RCC 7860 (cell line): ENCODE measurements around the gene RAB3GAP1.
"Not testable (repeated sequence)": the region's sequence is repeated elsewhere in the genome, so short reads cannot be mapped to it uniquely, and the experiment has no call there.

ENCODE experiments used
- DNase-seq: peaks from one replicate; pipeline ENCODE4 v3.0.0-alpha.2; 2015; ENCODE audit warnings: low spot score
- FAIRE-seq: peaks from 2 replicates; lab custom pipeline; 2012; peaks lifted over from hg19 to GRCh38; lab: Jason Lieb, UNC

Gene RAB3GAP1

DNA sequence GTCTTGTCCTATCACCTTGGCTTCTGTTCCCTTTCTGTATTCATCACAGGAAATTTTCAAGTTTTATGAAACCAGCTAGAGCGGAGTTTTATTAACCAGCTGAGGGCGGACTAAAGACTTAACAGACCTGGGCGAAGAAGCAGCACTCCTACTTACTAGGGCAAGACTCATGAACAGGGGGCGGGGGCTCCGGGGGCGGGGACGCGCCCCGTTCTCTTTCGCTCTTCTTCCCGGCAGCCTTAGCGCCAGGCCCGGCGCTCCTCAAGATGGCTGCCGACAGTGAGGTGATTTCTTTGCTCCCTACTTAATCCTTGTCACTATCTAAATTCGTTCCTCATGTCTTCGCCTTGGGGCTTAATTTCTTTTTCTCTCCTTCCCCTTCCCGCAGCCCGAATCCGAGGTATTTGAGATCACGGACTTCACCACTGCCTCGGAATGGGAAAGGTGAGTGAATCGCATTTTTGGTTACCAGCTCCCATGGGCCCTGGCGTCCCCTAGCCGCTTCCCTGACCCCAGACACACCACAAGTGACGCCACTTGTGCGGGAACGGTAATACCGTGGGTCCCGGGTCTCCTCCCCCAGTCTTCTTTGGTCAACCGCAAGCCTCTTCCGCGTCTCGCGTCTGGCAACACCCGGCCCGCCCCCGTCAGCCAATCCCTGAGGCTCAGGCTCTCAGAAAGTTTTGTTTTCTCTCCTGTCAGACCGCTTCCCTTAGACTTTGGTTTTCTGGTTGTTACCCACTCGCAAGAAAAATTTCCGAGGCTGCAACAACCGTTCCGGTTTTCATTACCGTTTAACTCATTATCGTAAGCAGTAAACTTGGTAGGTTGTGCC is at the start of gene RAB3GAP1:
RAB3GAP1 (plus strand) TSS at position 251 of the 835 bp plus-strand sequence; CDS start at position 267, 16 bp downstream.
- peak; percentile 74 for DNase-seq
- no peak for FAIRE-seq

DNA sequence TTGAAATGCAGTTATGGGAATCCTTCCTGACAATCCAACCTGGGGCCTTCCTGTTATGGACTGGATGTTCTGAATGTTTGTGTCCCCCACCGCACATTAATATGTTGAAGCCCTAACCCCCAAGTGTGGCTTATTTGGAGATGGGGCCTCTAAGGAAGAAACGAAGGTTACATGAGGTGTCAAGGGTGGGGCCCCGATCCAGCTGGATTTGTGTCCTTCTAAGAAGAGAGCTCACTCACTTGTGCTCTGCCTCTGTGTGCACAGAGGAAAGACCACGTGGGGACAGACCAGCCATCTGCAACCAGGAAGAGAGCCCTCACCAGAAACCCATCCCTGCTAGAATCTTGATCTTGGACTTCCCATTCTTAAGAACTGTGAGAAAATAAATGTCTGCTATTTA is 49.3 kb upstream of the RAB3GAP1 start:
- DNase-seq (no peak), FAIRE-seq (no peak)

DNA sequence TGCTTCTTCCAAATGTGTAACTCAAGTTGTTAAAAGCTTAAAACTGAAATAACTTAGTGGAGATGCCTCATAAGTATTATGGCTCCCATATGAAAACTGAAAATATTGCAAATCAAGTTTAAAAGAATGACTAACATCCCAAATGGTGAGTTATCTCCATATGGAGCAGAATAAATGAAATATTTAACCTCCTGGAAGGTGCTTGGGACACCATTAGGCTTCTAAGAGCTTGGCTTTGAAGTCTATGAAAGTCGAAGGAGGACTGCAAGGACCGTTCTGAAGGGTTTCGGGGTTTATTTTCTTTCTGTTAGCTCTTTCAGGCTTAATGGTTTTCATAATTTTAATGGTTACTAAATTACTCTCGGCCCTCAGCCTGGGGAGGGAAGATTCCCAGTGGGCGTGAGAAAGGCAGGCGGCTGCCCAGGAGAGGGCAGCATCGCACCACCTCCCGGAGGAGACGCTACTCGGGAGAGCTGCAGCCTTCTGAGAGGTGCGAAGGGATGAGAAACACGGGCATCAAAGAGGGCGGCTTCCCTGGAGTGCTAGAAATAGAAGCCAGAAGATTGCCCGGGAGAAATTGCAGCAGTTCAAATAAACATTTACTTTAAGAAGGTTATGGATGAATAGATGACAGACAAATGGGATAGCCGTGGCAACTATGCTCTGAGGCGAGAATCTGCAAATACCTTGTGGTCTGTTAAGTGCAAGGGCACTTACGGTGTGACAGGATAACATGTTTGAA is 47.9 kb upstream of the RAB3GAP1 start:
- peak; percentile 25 for DNase-seq
- peak; percentile 15 for FAIRE-seq

DNA sequence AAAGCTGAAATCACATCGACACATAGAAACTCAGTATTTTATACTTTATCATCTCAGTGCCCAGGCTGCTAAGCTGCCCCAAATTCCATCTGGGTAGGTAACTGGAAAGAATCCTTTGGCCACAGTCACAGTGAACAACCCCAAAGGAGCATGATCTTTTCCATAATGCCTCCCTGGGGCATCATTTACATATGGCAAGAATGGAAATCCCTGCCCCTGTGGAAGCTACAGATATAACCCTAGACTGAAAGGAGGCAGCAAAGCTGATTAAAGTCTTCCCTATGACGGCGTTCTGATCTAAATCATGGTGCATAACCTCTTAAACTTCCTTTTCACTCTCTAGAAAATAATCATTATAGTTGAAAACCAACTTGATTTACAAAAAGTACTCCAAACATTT is 46.3 kb upstream of the RAB3GAP1 start:
- DNase-seq (no peak), FAIRE-seq (no peak)

DNA sequence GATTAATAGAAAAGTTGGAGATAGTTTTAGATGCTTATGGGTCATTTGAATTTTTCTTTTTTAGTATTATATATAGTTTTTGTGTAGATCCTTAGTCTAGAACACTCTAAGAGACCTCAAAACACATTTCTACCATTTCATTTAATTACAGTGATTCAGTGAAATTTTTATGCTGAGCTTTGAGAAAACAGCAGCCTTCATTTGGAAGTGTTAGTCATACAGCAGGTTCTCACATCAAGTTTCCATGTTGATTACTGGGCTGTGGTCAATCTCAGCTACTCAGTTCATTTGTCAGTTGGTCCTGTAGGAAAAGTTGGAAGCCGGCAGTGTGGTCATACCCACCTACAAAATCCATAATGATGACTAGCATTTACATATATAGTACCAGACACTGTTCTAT is 42.8 kb upstream of the RAB3GAP1 start:
- no peak for DNase-seq
- no peak for FAIRE-seq

DNA sequence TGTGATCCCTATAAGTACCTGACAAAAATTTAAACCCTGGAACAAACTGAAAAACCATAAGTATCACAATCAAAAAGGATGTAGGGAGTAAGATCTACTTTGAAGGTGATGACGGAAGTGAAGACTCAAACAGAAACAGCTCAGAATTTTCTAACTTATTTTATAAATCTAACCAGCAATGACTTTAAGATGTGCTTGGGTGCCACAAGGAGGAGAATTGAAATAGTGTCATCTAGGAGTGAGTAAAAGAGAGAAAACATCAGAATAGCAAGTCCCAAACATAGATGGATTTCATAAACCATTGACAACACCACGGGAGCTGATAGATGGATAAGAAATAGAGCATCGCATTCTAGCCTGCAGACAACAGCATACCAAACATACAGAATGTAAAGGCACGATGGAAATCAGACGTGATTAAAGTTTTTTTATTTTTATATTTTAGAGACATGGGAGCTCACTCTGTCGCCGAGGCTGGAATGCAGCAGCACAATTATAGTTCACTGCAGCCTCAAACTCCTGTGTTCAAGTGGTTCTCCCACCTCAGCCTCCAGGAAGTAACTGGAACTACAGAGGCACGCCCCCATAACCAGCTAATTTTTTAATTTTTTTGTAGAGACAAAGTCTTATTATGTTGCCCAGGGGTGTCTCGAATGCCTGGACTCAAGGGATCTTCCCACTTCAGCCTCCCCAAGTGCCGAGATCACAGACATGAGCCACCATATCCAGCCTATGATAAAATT is 41.7 kb upstream of the RAB3GAP1 start:
- FAIRE-seq (no peak), DNase-seq (no peak)

DNA sequence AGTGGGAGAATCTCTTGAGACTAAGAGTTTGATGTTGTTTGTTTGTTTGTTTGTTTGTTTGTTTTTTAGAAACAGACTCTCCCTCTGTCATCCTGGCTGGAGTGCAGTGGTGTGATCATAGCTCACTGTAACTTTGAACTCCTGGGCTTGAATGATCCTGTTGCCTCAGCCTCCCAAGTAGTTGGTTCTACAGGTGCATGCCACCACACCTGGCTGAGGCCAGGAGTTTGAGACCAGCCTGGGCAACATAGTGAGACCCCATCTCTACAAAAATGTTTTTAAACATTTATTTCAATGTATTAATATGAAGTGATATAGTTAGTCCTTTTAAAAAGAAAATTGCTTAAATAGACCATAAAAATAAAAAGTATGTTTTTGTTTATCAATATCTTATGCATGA is 40.5 kb upstream of the RAB3GAP1 start:
- FAIRE-seq (no peak), DNase-seq (no peak)

DNA sequence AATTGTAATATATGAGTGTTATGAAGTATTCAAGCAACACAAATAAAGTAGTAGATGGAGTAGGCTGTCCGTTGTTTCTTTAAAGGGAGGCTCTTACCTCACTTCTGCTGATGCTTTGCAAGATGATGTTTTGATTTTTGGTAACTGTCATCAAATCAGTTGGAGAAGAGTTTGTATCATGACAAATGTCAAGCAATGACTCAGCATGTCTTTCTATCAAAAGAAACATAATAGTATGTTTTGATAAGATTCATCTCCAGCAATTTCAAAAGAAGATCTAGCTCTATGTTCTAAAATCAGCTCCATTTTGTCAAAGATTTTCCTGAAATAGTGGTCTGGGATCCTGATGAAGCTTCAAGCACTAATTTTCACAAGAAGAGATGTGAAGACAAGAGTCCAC is 30.5 kb upstream of the RAB3GAP1 start:
- FAIRE-seq (no peak), DNase-seq (no peak)

DNA sequence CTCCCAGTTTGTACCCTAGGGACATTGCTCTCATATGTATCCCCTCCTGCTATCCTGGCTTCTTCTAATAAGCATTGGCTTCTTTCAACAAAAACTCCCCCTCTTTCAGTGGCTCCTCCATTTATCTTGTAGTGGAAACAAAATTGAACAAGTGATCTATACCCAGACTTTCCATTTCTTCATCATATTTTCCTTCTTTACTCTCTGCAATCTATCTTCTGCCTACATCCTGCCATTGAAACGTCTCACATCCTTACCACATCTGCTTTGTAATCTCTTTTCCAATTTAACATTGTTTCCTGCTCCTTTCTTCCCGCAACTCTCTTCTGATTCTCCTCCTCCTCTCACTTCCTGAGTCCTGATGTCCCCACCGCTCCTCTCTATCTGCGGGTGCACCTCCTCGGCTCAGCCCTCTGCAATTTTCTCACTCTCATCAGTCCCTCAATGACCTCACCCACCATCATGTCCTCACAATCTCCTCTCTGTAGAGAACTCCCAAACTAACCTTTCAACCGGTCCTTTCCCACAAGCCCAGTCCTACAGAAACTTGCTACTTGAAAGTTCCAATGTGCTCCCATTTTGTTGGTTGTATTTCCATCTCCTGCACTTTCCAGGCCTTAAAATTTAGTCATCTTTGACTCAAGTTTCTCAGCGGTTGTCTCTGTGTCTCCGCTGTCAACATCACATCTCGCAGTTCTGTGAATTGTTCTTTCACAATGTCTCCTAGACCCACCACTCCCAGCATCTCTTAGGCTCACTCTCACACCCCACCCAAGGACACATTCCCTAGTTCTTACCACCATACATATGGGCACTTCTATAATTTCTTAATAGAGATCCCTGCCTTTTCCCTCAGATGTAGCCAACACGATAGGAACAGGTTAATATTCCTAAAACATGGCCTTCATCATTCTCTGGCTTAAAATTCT is 28.9 kb upstream of the RAB3GAP1 start:
- DNase-seq = no peak
- FAIRE-seq = no peak

DNA sequence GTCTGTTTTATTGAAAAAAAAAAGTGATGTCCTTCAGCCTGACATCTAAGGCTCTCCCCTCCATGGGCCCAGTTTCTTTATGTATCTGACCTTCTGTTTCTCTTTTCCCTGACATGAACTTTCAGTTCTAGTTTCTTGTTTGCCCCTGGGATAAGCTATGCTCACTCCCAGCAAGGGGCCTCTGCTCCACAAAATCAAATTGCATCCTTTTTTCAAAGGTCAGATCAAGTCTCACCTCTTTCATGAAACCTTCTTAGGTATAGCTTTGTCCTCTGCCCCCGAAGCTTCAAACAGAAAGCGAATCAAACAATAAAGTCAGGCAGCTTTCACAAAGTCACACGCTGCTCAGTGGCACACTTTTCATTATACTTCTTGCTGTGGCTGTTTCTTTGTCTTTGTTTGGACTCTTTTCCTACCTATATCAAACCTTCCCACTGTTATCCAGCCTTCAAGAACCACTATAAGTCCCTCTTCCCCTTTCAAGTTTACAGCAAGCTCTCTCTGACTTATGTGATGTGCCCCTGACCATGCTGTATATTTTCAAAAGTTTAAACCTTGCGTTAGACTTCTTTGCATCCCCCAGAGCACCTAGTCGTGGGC is 28.1 kb upstream of the RAB3GAP1 start:
- DNase-seq (no peak), FAIRE-seq (no peak)

DNA sequence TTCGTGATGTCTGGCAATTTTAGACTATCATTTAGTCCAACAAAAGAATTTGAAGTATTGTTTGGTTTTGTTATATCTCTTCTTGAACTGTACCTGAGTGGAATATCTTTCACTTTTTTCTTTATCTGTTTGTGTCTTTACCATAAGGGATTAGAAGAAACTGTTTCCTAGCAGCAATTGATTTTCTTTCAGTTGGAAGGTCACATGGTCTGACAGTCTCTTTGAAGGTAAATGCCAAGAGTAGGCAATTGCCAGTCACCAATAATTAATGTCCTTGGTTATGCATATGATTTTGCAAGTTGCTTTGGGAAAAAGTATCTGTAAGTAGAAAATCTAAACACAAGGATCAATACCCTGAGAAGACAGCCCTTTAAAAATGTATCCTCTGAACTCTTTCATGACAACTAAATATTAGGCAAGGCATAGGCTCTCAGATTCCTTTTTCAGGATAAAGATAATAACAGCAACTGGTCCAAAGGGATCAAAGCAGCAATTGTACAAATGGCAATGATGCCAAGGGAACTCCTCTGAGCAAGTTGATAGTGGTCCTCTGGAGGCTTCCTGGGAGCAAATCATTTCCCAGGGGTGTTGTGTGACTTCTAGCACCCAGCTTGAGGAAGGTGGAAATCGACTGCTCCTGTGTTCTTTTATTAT is 22.5 kb upstream of the RAB3GAP1 start:
- DNase-seq (no peak), FAIRE-seq (no peak)

DNA sequence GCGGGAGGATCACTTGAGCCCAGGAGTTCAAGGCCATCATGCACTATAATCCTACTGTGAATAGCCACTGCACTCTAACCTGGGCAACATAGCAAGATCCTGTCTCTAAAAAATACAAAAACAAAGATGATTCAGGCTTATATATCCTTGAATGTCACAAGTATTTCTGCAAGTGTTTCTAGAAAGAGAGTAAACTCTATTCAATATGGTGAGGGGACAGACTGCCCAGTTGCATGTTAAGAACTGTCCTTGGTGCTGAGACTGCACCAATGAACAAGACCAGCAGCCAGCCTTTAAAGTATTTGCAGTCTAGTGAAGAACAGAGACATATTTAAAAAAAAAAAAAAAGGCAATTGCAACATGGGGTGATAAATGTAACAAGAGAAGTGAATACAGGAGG is 21.3 kb upstream of the RAB3GAP1 start:
- DNase-seq = no peak
- FAIRE-seq = no peak

DNA sequence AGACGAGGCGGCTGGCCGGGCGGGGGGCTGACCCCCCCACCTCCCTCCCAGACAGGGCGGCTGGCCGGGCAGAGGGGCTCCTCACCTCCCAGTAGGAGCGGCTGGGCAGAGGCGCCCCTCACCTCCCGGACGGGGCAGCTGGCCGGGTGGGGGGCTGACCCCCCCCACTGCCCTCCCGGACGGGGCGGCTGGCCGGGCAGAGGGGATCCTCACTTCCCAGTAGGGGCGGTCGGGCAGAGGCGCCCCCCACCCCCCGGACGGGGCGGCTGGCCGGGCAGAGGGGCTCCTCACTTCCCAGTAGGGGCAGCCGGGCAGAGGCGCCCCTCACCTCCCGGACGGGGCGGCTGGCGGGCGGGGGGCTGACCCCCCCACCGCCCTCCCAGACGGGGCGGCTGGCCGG is 18.9 kb upstream of the RAB3GAP1 start:
- DNase-seq, FAIRE-seq: not testable (repeated sequence)

DNA sequence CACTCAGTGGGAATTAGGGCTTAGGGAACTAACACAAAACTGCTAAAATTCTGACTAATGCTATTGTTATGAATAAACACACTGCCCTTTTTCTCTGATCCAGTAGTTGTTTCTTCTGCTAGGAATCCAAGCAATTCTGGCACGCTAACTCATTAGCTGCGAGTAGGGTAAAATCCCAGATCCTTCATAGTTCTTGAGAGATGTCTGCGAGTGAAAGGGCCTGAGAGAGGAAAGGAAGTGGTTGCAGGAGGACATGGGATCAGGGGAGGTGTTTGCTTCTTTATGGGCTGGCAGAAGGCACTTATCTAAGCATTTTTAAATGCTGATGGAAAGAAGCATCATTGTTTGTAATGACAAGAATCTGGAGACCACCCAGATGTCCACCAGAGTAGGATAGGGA is 14.3 kb upstream of the RAB3GAP1 start:
- DNase-seq = no peak
- FAIRE-seq = no peak

DNA sequence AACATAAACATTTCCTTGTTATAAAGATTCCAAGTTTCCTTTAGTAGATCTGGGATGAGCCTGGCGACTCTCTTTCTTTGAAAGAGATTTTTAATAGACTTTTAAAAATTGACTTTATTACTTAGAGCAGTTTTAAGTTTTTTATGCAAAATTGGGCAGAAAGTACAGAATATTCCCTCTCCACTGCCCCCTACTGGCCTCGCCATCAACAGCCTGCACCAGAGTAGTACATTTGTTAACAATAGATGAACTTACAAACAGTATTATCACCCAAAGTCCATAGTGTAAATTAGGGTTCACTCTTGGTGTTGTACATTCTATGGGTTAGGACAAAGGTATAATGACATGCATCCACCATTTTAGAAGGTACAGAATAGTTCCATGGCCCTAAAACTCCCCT is 8.7 kb upstream of the RAB3GAP1 start:
- DNase-seq (no peak), FAIRE-seq (no peak)

DNA sequence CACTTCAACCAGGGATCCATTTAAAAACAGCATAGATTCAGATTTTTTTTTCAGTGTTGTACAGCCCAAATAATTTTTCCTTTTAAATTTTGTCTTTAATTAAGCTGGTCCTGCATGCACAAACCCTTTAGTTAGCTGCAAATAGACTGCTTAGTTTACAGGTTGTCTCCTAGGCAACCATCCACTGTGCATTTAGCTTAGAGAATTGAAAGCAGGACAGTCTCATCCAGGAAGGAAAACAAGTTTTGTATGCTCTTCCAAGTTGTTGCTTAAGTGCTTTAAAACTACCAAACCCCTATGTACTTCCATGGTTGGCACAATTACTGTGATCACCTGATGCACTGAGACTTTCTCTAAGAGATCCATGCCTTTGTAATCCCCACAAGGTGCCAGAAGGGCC is 4.8 kb upstream of the RAB3GAP1 start, which contains the start of gene MAP3K19:
MAP3K19 (minus strand) TSS at position 148 of the 400 bp plus-strand sequence. CDS start 22,800 bp downstream, outside the sequence.
- FAIRE-seq (no peak), DNase-seq (no peak)

DNA sequence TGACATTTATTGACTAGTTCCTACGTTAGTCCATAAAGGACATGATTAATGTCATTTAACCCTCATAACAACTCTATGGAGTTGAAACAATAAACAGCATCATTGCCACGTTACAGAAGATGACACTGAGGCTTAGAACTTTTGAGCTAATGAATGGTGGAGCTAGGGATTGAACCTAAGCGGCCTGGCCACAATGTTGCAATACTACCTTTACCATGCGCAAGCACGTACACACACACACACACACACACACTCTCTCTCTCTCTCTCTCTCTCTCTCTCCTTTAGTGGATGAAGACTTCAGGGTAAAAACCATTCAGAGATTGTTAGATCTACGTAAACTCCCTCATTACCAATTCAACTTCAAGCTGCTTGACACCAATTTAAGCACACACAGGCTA is 4.0 kb upstream of the RAB3GAP1 start:
- DNase-seq = no peak
- FAIRE-seq = no peak

DNA sequence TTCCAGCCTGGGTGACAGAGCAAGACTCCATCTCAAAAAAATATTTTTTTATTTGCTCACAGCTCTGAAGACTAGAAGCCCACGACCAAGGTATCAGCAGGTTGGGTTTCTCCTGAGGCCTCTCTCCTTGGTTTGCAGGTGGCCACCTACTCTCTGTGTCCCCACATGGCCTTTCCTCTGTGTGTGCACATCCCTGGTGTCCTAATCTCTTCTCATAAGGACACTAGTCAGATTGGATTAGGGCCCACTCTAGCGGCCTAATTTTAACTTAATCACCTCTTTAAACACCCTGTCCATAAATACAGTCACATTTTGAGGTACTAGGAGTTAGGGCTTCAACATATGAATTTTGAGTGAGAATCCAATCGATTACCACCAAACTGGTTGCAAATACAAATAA is 2.0 kb upstream of the RAB3GAP1 start:
- FAIRE-seq (no peak), DNase-seq (no peak)

DNA sequence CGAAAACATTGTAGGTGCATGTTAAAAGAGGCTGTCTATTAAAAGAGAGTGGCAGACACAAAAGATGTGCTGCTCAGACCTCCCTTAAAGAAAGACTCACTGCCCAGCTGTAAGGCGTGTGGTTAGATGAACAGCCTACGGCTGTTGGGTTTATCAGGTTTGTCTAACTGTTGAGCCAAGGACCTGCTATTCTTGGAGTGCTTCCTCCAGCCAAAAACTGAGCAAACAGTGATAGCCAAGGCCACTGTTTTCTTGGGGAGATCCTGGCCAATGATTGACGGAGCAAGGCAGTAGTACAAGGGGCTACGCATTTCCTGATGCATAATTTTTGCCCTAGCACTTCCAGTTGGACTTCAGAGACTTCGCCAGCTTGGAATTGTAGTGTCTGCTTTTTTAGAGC is 1.4 kb upstream of the RAB3GAP1 start:
- no peak for FAIRE-seq
- no peak for DNase-seq
